SH-SY5Y (cell line): ENCODE data around the gene PDGFRA.

Source experiments
- GATA2 ChIP-seq: IDR thresholded peaks from 2 replicates; pipeline ENCODE4 v1.6.1; 2011; ENCODE audit warnings: mild to moderate bottlenecking, low read depth, low read length
- GATA3 ChIP-seq: IDR thresholded peaks from 2 replicates; pipeline ENCODE4 v1.6.1; 2011; ENCODE audit warnings: low read depth, mild to moderate bottlenecking, low read length, moderate library complexity

PDGFRA gene

DNA sequence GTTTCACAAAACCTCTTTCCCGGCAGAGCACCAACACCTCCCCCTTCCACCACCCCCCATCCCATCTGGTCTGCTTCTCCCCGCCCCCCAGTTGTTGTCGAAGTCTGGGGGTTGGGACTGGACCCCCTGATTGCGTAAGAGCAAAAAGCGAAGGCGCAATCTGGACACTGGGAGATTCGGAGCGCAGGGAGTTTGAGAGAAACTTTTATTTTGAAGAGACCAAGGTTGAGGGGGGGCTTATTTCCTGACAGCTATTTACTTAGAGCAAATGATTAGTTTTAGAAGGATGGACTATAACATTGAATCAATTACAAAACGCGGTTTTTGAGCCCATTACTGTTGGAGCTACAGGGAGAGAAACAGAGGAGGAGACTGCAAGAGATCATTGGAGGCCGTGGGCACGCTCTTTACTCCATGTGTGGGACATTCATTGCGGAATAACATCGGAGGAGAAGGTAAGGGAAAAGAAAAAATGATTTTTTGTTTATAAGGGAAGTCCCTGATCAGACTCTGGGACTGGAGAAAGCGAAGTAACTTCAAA lies at the start of gene PDGFRA:
TSS of gene PDGFRA (plus strand) at position 333 of the 541 bp plus-strand sequence. CDS start 29,476 bp downstream, outside the sequence.
- TF ChIP-seq GATA3 (no peak), GATA2 (0 out of 2 replicates have a peak, but pooled peaks have one; percentile 12)

DNA sequence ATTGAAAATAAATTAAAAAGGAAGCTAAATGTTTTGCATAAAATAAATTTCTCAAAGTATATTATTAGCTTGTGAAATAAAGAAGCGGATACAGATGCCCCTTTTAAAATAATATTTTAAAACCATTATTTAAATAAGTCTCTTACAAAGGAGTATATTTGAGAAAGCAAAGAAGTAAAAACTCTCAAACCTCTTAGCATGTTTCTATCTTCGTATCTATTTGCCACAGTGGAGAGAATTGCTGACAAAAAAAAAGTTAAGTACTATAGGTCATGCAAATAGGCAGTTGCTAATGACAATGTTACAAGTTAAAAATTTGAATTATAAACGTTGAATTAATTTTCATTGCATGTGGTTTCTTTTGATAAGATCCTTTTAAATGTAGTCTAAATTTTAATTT lies 44.5 kb upstream of the PDGFRA start:
- TF ChIP-seq GATA2 (no peak), GATA3 (no peak)

DNA sequence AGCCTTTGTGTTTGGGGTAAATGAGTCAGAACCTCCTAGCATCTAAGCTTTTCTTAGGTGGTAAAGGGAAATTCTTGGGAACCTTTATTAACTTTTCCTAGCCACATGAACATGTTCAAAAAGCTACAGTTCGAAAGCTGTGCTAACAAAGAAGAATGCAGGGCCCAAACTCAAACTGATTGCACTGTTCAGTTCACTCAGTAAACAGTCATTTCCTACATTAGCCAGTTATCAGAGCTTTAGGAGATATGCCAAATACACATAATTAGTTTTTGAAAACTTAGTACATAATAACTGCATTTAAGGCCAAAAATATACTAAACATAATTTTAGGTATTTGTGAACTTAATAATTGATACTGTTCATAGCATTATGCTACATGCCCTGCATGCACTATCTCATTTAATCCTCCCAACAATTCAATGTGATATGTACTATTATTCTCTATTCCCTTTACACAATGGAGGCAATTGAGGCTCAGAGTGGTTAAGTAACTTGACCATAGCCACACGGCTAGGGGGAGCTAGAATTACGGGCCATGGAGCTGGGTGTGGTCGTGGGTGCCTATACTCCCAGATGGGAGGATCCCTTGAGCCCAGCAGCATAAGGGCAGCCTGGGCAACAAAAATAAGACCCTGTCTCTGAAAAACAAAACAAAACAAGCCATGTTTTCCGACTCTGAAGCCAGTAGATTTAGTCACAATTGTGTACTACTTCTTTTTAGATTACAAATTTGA lies 43.9 kb upstream of the PDGFRA start:
- TF ChIP-seq GATA3 (no peak), GATA2 (no peak)

DNA sequence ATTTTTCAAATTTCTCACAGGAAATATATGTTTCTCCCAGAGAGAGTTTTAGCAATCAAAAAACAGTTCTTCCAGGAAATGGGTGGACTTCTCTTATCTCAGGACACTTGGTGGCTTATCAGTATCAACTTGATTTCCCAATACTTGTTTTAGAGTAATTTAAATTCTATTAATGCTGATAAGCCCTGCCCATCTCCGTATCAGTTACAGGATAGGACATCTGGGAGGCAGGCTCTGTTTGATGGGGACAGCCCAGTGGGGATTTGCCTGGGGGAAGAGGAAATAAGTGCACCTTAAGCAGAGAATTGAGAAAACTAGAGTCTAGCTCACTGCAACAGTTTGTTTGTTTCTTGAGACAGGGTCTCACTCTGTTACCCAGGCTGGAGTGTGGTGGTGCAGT lies 43.2 kb upstream of the PDGFRA start:
- TF ChIP-seq GATA2 (no peak), GATA3 (no peak)

DNA sequence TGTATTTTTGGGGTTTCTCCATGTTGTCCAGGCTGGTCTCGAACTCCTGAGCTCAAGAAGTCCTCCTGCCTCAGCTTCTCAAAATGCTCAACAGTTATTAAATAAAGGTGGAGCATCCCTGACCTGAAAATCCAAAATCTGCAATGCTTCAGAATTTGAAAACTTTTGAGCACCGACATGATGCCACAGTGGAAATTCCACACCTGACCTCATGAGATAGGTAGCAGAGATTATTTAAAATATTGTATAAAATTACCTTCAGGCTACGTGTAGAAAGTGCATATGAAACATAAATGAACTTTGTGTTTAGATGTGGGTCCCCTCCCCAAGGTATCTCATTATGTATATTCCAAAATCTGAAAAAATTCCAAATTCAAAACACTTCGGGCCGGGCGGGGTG lies 42.7 kb upstream of the PDGFRA start:
- TF ChIP-seq GATA2 (no peak), GATA3 (no peak)

DNA sequence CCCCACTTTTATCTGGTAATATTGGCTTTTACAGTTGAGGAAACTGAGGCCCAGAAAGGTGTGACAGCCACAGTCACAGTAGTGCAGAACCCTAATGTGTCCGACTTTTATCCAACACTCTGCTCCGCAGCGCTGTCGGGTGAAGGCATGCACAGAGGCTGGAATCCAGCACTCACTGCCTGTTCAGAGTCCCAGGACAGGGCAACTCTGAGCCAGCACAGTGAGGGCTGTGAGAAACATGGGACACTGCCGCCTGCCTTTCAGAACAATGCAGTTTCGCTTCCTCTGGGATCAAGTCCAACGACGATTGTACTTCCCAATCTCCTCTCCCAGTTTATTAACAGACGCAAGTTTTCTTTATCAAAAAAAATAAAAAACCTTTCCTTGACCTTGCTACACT lies 41.9 kb upstream of the PDGFRA start:
- TF ChIP-seq GATA2 (no peak), GATA3 (no peak)

DNA sequence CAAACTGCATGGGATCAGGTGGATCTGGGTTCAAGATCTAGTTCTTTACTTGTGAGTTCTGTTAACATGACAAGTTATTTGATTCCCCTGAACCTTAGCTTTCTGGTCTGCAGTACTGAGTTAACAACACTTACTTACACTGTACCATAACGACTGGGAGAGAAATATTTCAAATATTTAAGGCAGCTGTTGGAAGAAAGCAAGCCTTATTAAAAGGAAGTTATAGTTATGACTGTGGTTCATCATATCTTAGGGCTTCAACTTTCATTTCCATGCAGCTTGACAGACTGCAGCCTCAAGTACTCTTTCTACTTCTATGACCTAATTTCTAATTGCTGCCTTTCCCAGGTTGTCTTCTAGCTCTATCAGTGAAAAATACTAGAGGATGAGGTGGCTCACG lies 40.0 kb upstream of the PDGFRA start:
- TF ChIP-seq GATA3 (no peak), GATA2 (no peak)

DNA sequence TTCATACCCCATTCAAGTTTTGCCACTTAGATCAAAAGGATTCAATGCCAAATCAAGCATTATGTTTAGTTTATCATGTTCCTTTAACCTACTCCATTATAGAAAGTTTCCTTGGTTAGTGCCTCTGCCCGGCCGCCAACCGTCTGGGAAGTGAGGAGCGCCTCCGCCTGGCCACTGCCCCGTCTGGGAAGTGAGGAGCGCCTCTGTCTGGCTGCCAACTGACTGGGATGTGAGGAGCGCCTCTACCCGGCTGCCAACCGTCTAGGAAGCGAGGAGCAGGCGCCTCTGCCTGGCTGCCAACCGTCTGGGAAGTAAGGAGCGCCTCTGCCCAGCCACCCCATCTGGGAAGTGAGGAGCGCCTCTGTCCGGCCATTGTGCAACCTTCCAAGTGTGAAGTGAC lies 36.3 kb upstream of the PDGFRA start:
- no peak for TF ChIP-seq GATA3
- no peak for TF ChIP-seq GATA2

DNA sequence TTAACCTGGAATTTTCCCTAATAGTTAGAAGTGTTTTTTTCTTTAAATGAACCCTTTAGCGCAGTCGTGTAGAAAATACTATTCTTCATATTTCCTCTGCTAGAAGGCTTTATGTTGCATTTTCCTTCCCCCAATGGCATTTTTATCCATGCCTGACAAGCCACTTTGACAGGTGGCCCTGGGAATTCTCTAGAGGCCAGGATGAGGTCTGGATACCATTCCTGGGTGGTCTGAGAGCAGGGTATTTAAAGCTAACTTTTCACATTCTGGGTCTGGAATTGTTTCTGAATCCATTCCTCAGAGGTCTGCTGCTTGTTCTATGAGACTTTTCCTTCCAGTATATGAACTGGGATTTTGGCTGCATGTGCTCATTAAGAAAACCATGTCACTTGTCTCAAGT lies 31.2 kb upstream of the PDGFRA start:
- TF ChIP-seq GATA3 = no peak
- TF ChIP-seq GATA2 = no peak

DNA sequence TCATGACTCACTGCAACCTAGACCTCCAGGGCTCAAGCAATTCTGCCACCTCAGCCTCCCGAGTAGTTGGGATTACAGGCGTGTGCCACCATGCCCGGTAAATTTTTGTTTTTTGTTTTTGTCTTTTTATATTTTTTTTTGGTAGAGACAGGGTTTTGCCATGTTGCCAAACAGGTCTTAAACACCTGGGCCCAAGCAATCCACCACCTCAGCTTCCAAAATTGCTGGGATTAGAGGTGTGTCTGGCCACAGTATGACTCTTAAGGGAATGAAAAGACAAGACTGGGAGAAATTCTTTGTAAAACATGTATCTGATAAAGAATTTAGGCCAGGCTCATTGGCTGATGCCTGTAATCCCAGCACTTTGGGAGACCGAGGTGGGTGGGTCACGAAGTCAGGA lies 29.2 kb upstream of the PDGFRA start:
- TF ChIP-seq GATA3 (no peak), GATA2 (no peak)

DNA sequence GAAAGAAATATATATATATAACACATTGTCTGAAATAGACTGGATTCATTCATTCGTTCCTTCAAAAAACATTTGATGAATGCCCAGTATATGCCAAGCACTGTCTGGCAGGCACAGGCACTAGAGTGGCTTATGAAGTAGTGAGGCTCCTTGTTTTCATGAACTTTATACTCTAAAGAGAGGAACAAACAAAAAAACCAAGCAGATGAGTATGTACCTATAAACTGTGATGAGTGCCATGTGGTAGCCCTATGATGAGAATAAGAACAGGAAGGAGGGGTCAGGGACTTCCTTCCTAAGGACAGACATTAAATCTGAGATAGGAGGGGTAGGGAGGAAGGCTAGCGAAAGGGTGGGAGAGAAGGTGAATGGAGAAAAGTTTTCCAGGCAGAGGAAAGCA lies 19.5 kb upstream of the PDGFRA start:
- no peak for TF ChIP-seq GATA2
- TF ChIP-seq GATA3 = no peak

DNA sequence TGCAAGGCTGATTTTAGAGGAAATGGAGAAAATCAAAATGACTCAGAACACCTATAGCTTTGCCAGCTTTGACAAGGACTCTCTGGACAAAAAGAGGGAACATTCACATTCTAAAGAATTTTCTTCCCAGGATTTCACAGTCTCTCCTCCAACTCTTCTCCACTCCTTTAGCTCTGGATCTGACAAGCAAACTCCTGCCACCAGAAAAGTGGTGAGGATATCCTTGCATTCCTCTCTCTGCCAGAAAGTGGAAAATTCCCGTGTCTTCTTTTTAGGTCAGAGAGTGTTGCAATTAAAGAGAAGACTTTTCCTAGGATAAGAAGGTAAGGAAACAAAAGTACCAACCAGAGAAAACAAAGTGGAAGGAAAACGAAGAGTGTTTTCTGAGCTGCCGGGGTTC lies 16.1 kb upstream of the PDGFRA start:
- TF ChIP-seq GATA3 (no peak), GATA2 (no peak)

DNA sequence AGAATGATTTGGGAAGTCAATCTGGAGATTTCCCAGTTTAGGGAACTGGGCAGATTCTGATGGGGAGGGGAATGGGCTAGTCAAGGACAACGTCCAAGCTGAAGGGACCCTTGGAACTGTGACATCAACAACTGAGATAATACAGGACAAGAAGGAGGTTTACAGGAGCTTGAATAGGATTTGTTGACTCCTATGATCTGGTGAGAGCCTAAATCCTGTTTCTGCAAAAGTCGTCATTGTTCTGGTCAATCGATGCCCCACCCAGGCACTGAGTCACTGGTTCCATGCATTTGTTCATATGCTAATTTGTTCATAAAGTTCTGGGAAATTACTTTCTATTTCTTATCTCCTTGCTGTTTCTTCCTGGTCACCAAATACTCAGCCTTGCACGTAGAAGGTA lies 15.3 kb upstream of the PDGFRA start:
- TF ChIP-seq GATA3 = no peak
- TF ChIP-seq GATA2 = no peak

DNA sequence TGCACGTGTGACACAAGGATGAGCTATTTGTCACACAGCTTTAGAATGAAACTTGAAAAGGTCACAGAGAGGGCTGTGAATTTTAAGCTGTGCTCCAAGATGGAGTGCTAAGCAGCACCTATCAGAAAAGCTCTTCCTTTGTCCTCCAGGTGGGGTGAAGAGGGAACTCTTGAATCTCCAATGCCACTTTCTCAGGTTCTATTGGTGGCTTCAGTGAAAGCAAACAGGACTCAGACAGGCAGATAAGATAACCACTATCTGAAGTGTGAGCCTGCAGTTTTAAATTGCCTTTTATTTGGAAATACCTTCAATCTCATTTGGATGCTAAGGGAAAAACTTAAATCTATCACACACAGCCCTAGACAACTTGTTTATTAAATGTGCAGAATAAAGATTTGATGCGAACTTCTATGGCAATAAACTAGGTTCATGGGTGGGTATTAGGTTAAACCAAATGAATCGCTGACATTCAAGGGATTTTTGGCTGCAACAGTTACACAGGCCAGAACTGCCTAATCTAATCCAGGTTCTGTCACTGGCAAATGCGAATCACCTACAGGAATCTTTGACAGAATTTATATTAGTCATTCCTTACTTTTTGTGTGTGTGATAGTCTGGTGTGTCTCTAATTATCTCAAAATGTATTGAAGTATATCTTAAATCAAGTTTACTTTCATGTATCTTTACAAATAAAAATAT lies 13.6 kb upstream of the PDGFRA start:
- peak; percentile 65; the same call in 1 of the 2 replicates for TF ChIP-seq GATA2
- TF ChIP-seq GATA3 = peak; percentile 49; the same call in 1 of the 2 replicates
